Stimulated activated CD4-positive, alpha-beta T cell treated with anti-CD3 and anti-CD28 coated beads, Interleukin-4, amount 100 ng/mL, for 24 hours (primary cell): ENCODE measurements around the gene FAM107B.
"Not testable (repeated sequence)": the region's sequence is repeated elsewhere in the genome, so short reads cannot be mapped to it uniquely, and the experiment has no call there.

Experiments
- DNase-seq: peaks from one replicate; pipeline ENCODE4 v3.0.0-alpha.2; 2020

The FAM107B gene

GRCh38 chr10:14774797-14775196, at the start of gene FAM107B:
Gene FAM107B, minus strand, starts transcription at chr10:14774897. Its CDS starts 234 bp downstream, at chr10:14774663.
- no peak for DNase-seq

GRCh38 chr10:14823966-14824365, 49.3 kb upstream of the FAM107B start:
- DNase-seq, result no peak

- DNase-seq, result peak; percentile 51
These were observed 48.4 kb upstream of the FAM107B start for GRCh38 chr10:14822879-14823755.

GRCh38 chr10:14821635-14822375, 47.1 kb upstream of the FAM107B start:
- no peak for DNase-seq

- DNase-seq, result no peak
These were observed 46.1 kb upstream of the FAM107B start for GRCh38 chr10:14820775-14821154.

GRCh38 chr10:14820010-14820774, 45.5 kb upstream of the FAM107B start:
- no peak for DNase-seq

- not testable (repeated sequence) for DNase-seq
These were observed 42.0 kb upstream of the FAM107B start for GRCh38 chr10:14816717-14817116.

GRCh38 chr10:14815681-14816080, 41.0 kb upstream of the FAM107B start:
- no peak for DNase-seq

GRCh38 chr10:14812271-14812670, 37.6 kb upstream of the FAM107B start:
- DNase-seq, result no peak

- no peak for DNase-seq
These were observed 36.6 kb upstream of the FAM107B start for GRCh38 chr10:14810969-14811953.

GRCh38 chr10:14806318-14806717, 31.6 kb upstream of the FAM107B start:
- DNase-seq, result no peak

GRCh38 chr10:14803827-14804226, 29.1 kb upstream of the FAM107B start:
- no peak for DNase-seq

GRCh38 chr10:14801723-14802122, 27.0 kb upstream of the FAM107B start:
- DNase-seq, result no peak

- no peak for DNase-seq
These were observed 25.7 kb upstream of the FAM107B start for GRCh38 chr10:14800397-14800796.

- no peak for DNase-seq
These were observed 23.9 kb upstream of the FAM107B start for GRCh38 chr10:14798636-14799035.

- no peak for DNase-seq
These were observed 13.2 kb upstream of the FAM107B start for GRCh38 chr10:14787938-14788337.

- DNase-seq, result no peak
These were observed 9.9 kb upstream of the FAM107B start for GRCh38 chr10:14784459-14785055.

GRCh38 chr10:14782691-14783363, 8.1 kb upstream of the FAM107B start:
- DNase-seq, result no peak

- no peak for DNase-seq
These were observed 7.1 kb upstream of the FAM107B start for GRCh38 chr10:14781763-14782162.

- no peak for DNase-seq
These were observed 4.4 kb upstream of the FAM107B start for GRCh38 chr10:14779001-14779651.
